HEK293T (cell line): ENCODE results near the gene MAP2K7.

Source experiments
- BHLHE40 ChIP-seq: fragments of 450-650 bp; IDR thresholded peaks from 2 replicates; pipeline ENCODE4 v1.6.1; 2016; ENCODE audit warnings: mild to moderate bottlenecking, moderate library complexity, borderline replicate concordance
- L3MBTL2 ChIP-seq: fragments of 450-650 bp; conservative IDR thresholded peaks from 2 replicates; pipeline ENCODE4 v1.6.1; 2016; ENCODE audit warnings: mild to moderate bottlenecking
- SP1 ChIP-seq: fragments of 450-650 bp; IDR thresholded peaks from 2 replicates; pipeline ENCODE4 v1.6.1; 2017
- TARDBP ChIP-seq: fragments of 450-650 bp; IDR thresholded peaks from 2 replicates; pipeline ENCODE4 v1.6.1; 2016

DNA sequence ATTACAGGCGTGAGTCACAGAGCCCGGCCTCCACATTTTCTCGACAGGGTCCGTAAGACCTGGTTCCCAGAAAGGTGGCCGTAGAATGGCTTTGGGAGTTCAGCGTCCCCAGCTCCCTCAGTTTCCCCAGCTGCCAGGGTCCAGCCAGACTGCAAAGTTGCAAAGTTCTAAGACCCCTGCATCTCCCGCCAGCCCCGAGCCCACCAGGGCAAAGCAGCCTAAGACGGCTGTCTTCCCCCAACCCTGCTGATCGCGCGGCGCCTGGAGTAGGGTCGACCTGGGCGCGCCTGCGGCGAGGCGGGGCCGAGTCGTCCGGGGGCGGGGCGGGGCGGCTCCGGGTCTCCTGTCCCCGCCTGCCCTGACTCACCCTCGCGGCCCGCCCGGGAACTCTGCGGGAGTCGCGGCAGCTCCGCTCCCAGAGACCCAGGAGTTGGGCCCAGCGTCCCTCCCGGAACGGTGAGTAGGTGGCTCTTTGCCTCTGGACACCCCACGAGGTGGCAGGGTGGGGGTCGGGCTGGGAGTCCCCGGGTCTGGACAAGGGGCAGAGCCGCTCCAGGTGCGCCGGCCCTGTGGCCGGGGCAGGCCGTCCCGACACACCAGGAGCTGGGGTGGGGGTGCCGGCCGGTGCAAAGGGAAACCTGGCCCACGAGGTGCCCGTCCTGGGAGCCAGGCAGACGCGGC lies 15.4 kb upstream of the MAP2K7 start, which contains the start of gene LRRC8E:
- no peak for TF ChIP-seq SP1
- no peak for TF ChIP-seq L3MBTL2
- no peak for TF ChIP-seq BHLHE40
- no peak for TF ChIP-seq TARDBP
